Thyroid gland (tissue), 4 donors: ENCODE data around the gene INSYN1. TPM values are rescaled to one million over a fixed set of nuclear protein-coding genes. Genes with fewer than 3 reads are reported as not detected.
"Not testable (repeated sequence)": the region's sequence is repeated elsewhere in the genome, so short reads cannot be mapped to it uniquely, and the experiment has no call there.

ENCODE experiments used
- DNase-seq, 2 donors: peaks; one replicate each; pipeline ENCODE4 v3.0.0-alpha.2; 2019
- H3K27ac ChIP-seq, 3 donors: fragments of 200-600 bp; sonication (generic); 1 replicate in 2 of 3; 2 replicates in 1 of 3; pipeline ENCODE4 v1.5.1; 2016 to 2019; ENCODE audit warnings: mild to moderate bottlenecking in 1 of 3, moderate library complexity in 1 of 3
- H3K27me3 ChIP-seq: fragments of 200-600 bp; sonication (generic); one replicate; pipeline ENCODE4 v1.5.1; 2019
- H3K36me3 ChIP-seq, 2 donors: fragments of 200-600 bp; sonication (generic); one replicate each; pipeline ENCODE4 v1.5.1; 2016 to 2019
- H3K4me1 ChIP-seq, 2 donors: fragments of 200-600 bp; sonication (generic); one replicate each; pipeline ENCODE4 v1.5.1; 2017 to 2019
- H3K4me3 ChIP-seq, 3 donors: fragments of 200-600 bp; sonication (generic); replicated peaks in 1 of 3; 1 replicate in 2 of 3; 2 replicates in 1 of 3; pipeline ENCODE4 v1.5.1; 2016; ENCODE audit warnings: mild to moderate bottlenecking in 1 of 3
- H3K9me3 ChIP-seq: fragments of 200-600 bp; sonication (generic); one replicate; pipeline ENCODE4 v1.5.1; 2017
- POLR2A ChIP-seq, 2 donors: fragments of 450-650 bp; IDR thresholded peaks; one replicate each; pipeline ENCODE4 v1.6.1; 2017; ENCODE audit warnings: antibody characterized with exemption in 2 of 2, mild to moderate bottlenecking in 2 of 2, moderate library complexity in 1 of 2
- WGBS, 2 donors: methylation state at CpG; one replicate each; pipeline ENCODE4 v1.1.5; 2017; 5-methylcytosine and 5-hydroxymethylcytosine counted together
- intact Hi-C: fragments of 100-400 bp; cut with DNase I; formaldehyde crosslinking; loops from one replicate; pipeline ENCODE4 v1.15.1; 2023
- total RNA-seq, 4 donors: library from RNA; depleted of rRNA; stranded (reverse); fragments of >200 nt; gene quantifications; one replicate each; pipeline ENCODE4 v1.2.3, GENCODE V29; 2016
- TF ChIP-seq, protein P1 (sequence below), 6 experiments: fragments of 200-600 bp in 3 of 6; fragments of 450-650 bp in 3 of 6; sonication (generic) in 3 of 6; IDR thresholded peaks; one replicate each; pipeline ENCODE4 v1.5.1; 2016 to 2019; ENCODE audit warnings: antibody characterized with exemption in 6 of 6, mild to moderate bottlenecking in 2 of 6, inconsistent platforms in 1 of 6, moderate library complexity in 1 of 6

The INSYN1 gene
- total RNA-seq, 4 donors from 2014 or later: 0.83 to 2.5 (median 2.0) TPM

DNA sequence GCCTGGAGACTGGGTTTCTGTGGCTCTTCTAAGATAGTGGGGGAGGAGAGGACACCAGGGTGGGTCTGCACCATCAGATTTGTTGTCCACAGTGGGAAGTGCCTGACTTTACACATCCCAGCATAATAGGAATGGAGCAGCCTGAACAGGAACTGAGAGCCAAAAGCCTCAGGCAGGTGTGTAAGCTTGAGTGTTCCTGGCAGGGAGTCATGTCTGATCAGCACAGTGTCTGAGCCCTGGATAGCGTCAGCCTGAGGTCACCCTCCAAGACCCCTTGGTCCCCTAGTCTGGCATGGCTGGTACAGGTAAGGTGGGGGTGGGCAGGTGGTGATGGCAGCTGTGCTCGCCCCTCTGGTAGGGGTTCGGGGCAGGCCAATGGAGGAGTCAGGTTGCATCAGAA lies 20.2 kb downstream of the INSYN1 start:
- Histone ChIP-seq H3K27ac (no peak overlapping the region), H3K9me3 (no peaks in the 10 kb centered on the region), H3K4me1 (no peaks in the 10 kb centered on the region), H3K27me3 (no peaks in the 10 kb centered on the region), H3K4me3 (no peak overlapping the region), H3K36me3 (no peaks in the 10 kb centered on the region)
- WGBS, 2 donors: 61 to 92% methylated on average over 2 to 3 of the region's 3 CpGs
- intact Hi-C loops: no loop called here
- no peak for DNase-seq
- TF ChIP-seq, protein P1, sequence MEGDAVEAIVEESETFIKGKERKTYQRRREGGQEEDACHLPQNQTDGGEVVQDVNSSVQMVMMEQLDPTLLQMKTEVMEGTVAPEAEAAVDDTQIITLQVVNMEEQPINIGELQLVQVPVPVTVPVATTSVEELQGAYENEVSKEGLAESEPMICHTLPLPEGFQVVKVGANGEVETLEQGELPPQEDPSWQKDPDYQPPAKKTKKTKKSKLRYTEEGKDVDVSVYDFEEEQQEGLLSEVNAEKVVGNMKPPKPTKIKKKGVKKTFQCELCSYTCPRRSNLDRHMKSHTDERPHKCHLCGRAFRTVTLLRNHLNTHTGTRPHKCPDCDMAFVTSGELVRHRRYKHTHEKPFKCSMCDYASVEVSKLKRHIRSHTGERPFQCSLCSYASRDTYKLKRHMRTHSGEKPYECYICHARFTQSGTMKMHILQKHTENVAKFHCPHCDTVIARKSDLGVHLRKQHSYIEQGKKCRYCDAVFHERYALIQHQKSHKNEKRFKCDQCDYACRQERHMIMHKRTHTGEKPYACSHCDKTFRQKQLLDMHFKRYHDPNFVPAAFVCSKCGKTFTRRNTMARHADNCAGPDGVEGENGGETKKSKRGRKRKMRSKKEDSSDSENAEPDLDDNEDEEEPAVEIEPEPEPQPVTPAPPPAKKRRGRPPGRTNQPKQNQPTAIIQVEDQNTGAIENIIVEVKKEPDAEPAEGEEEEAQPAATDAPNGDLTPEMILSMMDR (IDR thresholded peaks at IDR 0.05): no peak
- TF ChIP-seq POLR2A (IDR thresholded peaks at IDR 0.05): no peak

DNA sequence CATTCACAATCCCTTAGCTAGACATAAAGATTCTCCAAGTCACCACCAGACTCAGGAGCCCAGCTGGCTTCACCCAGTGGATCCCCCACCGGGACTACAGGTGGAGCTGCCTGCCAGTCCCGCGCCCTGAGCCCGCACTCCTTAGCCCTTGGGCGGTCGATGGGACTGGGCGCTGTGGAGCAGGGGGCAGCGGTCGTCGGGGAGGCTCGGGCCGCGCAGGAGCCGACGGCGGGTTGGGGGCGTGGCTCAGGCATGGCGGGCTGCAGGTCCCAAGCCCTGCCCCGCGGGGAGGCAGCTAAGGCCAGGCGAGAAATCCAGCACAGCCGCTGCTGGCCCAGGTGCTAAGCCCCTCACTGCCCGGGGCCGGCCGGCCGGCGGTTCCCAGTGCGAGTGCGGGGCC lies 21.1 kb downstream of the INSYN1 start:
- H3K4me1 ChIP-seq, intact Hi-C loops, H3K4me3 ChIP-seq, H3K27me3 ChIP-seq, H3K27ac ChIP-seq, DNase-seq, H3K36me3 ChIP-seq, H3K9me3 ChIP-seq: not testable (repeated sequence)
- WGBS, 2 donors: 85 to 98% methylated on average over 11 to 12 of the region's 29 CpGs

DNA sequence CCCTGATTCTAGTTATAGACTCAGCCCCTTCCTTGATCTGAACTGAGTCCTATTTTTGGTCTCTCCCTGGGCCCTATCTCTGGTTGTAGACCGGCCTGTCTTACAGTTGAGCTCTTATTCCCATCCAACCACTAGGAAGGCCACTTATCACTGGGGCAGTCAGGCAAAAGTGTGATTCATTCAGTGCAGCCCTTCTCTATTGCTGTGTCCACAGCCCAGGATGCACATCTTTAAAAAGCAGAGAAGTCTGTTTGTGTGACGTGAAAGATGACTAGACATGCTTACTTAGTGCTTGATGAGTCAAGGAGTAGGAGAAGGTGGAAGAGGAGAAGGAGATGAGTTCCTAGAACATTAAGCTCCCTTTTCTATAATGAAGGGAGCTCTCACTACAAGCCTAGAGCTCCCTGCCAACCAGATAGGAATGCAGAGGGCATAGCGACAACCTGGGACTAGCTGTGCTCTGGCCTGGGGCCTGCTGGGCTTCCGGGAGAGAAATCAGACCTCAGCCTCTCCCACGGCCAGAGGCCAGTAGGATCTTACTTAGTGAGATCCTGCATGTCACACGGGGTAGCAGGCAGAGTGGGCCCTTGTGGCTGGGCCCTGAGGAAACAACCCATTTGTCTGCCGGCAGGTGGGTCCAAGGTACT lies 25.7 kb downstream of the INSYN1 start:
- H3K4me1 ChIP-seq: no peaks in the 10 kb centered on the region
- no peak overlapping the region for H3K27ac ChIP-seq
- no peak for DNase-seq
- 89 to 90% methylated on average over 7 of the region's 7 CpGs for WGBS, 2 donors
- H3K4me3 ChIP-seq: no peak overlapping the region
- H3K36me3 ChIP-seq: no peaks in the 10 kb centered on the region
- TF ChIP-seq, protein P1 (IDR thresholded peaks at IDR 0.05): no peak
- TF ChIP-seq POLR2A (IDR thresholded peaks at IDR 0.05): no peak
- no peaks in the 10 kb centered on the region for H3K9me3 ChIP-seq
- intact Hi-C loops: no loop called here
- no peaks in the 10 kb centered on the region for H3K27me3 ChIP-seq

DNA sequence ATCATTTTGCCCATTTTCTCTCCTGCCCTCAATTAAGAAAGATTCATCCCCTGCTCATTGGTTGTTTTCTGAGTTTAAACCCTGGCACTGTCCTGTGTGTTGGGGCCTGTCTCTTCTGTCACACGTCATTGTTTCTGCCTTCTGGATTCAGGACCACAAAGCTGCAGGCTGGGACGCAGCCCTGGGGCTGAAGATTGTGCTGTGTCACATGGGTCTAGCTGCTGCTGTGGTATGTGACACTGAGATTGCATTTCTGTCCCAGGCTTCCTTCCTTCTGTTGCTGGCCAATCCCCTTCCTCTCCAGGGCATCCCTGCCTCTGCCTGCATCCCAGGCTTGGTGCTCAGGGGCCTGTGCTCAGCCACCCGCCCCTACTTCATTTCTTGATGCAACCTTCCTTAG lies 28.9 kb downstream of the INSYN1 start:
- WGBS, 2 donors: 75 to 83% methylated on average over 3 of the region's 3 CpGs
- Histone ChIP-seq H3K4me3 (no peak overlapping the region), H3K4me1 (no peaks in the 10 kb centered on the region), H3K27ac (no peak overlapping the region), H3K9me3 (no peaks in the 10 kb centered on the region), H3K27me3 (no peaks in the 10 kb centered on the region), H3K36me3 (no peaks in the 10 kb centered on the region)
- TF ChIP-seq, protein P1 (IDR thresholded peaks at IDR 0.05): no peak
- no peak for TF ChIP-seq POLR2A (IDR thresholded peaks at IDR 0.05)
- DNase-seq: no peak
- intact Hi-C loops: no loop called here

DNA sequence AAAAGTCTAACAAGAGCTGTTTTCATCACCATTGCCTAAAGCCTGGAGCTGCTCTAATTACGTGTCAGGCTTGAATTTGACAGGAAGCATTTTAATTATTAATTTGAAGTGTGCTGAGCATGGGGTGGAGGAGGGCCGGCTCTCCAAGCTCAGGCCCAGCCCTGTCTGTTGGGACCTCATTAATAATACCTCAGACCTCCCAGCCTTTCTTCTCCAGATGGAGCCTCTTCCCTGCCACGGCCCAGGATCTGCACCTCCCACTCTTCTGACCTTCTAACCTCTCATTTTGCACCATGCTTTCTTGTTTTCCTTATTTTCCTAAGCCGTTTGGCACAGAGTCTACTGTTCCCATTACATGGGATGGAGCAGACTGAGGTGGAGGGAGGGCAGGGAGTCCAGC lies 30.0 kb downstream of the INSYN1 start:
- no peak for DNase-seq
- Histone ChIP-seq H3K27ac (no peak overlapping the region), H3K4me3 (no peak overlapping the region), H3K9me3 (no peaks in the 10 kb centered on the region), H3K4me1 (no peaks in the 10 kb centered on the region), H3K27me3 (no peaks in the 10 kb centered on the region), H3K36me3 (no peaks in the 10 kb centered on the region)
- TF ChIP-seq, protein P1 (IDR thresholded peaks at IDR 0.05): no peak
- TF ChIP-seq POLR2A (IDR thresholded peaks at IDR 0.05): no peak
- WGBS, 2 donors: 67 to 68% methylated on average over 4 of the region's 4 CpGs
- intact Hi-C loops: no loop called here
